SU-DHL-6 (cell line): ENCODE data around the gene RFWD3.

ENCODE experiments used
- H2AFZ ChIP-seq: fragments of 200-600 bp; sonication (generic); 2 replicates; pipeline ENCODE4 v1.6.1; 2014; ENCODE audit warnings: low read depth, mild to moderate bottlenecking, moderate library complexity, mixed read lengths, antibody characterized with exemption, low read length; ENCODE audit not compliant: severe bottlenecking
- H3F3A ChIP-seq: fragments of 200-600 bp; shearing (Covaris generic); 2 replicates; pipeline ENCODE4 v1.6.0; 2016; ENCODE audit warnings: antibody characterized with exemption, mild to moderate bottlenecking; ENCODE audit not compliant: insufficient read depth
- H3K27ac ChIP-seq: fragments of 200-600 bp; sonication (generic); 2 replicates; pipeline ENCODE4 v1.5.1; 2016; ENCODE audit warnings: low read depth, mild to moderate bottlenecking, low read length, moderate library complexity, mixed read lengths
- H3K27me3 ChIP-seq: fragments of 200-600 bp; sonication (generic), shearing (Covaris generic); 2 replicates; pipeline ENCODE4 v1.6.0; 2014; ENCODE audit warnings: mild to moderate bottlenecking, low read length
- H3K36me3 ChIP-seq: fragments of 200-600 bp; sonication (generic); 2 replicates; pipeline ENCODE4 v1.6.1; 2014; ENCODE audit warnings: mild to moderate bottlenecking, low read length, mixed read lengths
- H3K4me2 ChIP-seq: fragments of 300-600, 200-600 bp; shearing (Covaris generic), sonication (generic); 2 replicates; pipeline ENCODE4 v1.6.0; 2014; ENCODE audit warnings: low read length, low read depth, mild to moderate bottlenecking; ENCODE audit not compliant: poor library complexity, severe bottlenecking
- H3K4me3 ChIP-seq: fragments of 200-600 bp; sonication (generic); 2 replicates; pipeline ENCODE4 v1.5.1; 2014; ENCODE audit warnings: antibody characterized with exemption, low read length, mild to moderate bottlenecking, mixed read lengths; ENCODE audit not compliant: insufficient read depth, poor library complexity, severe bottlenecking
- H3K79me2 ChIP-seq: fragments of 200-600 bp; sonication (generic); 2 replicates; pipeline ENCODE4 v1.6.1; 2014; ENCODE audit warnings: mild to moderate bottlenecking, low read length, moderate library complexity; ENCODE audit not compliant: insufficient read depth
- H3K9ac ChIP-seq: fragments of 200-600 bp; sonication (generic); 2 replicates; pipeline ENCODE4 v1.7.0; 2014; ENCODE audit warnings: mild to moderate bottlenecking, low read length
- H3K9me2 ChIP-seq: fragments of 200-600 bp; sonication (generic); replicated peaks from 2 replicates; pipeline ENCODE4 v1.6.1; 2014; ENCODE audit warnings: low read length; ENCODE audit not compliant: insufficient read depth
- H3K9me3 ChIP-seq: fragments of 200-600 bp; sonication (generic); 2 replicates; pipeline ENCODE4 v1.6.1; 2014; ENCODE audit warnings: low read length, mixed read lengths; ENCODE audit not compliant: insufficient read depth
- H4K20me1 ChIP-seq: fragments of 200-600 bp; sonication (generic); 2 replicates; pipeline ENCODE4 v1.6.1; 2014; ENCODE audit warnings: low read depth, mild to moderate bottlenecking, antibody characterized with exemption, low read length, moderate library complexity, mixed read lengths
- CTCF ChIP-seq: fragments of 200-600 bp; sonication (generic); IDR thresholded peaks from one replicate; pipeline ENCODE4 v1.5.1; 2017; ENCODE audit warnings: antibody characterized with exemption, mild to moderate bottlenecking, low read length, moderate library complexity; ENCODE audit not compliant: insufficient read depth, poor library complexity, severe bottlenecking
- EZH2phosphoT487 ChIP-seq: fragments of 200-600 bp; sonication (generic), shearing (Covaris generic); conservative IDR thresholded peaks from 2 replicates; pipeline ENCODE4 v1.6.1; 2018; ENCODE audit warnings: mild to moderate bottlenecking, antibody characterized with exemption, low read length, moderate library complexity, mixed read lengths

Gene RFWD3

GRCh38 chr16:74575807-74576643, 90.7 kb downstream of the RFWD3 start:
- Histone ChIP-seq H3K27ac (no peak overlapping the region), H3K36me3 (no peaks in the 10 kb centered on the region), H3K27me3 (no peaks in the 10 kb centered on the region), H3K79me2 (peaks cover 22% of the 10 kb centered on the region), H3K4me3 (no peak overlapping the region), H2AFZ (no peak overlapping the region), H3K9ac (no peak overlapping the region), H3K4me2 (no peak overlapping the region), H4K20me1 (peaks cover under 1% of the 10 kb centered on the region; the same call in 1 of the 2 replicates), H3K9me2 (no peaks in the 10 kb centered on the region), H3F3A (no peaks in the 10 kb centered on the region), H3K9me3 (no peaks in the 10 kb centered on the region)
- no peak for TF ChIP-seq CTCF
- no peak for TF ChIP-seq EZH2phosphoT487

- no peak overlapping the region for H3K4me2 ChIP-seq
Measured at GRCh38 chr16:74575175-74575806, 91.4 kb downstream of the RFWD3 start.

GRCh38 chr16:74574146-74574545, 92.5 kb downstream of the RFWD3 start:
- Histone ChIP-seq H3K9me2 (no peaks in the 10 kb centered on the region), H3K9ac (no peak overlapping the region), H3K9me3 (no peaks in the 10 kb centered on the region), H3F3A (no peaks in the 10 kb centered on the region; the same call in 1 of the 2 replicates), H3K27me3 (no peaks in the 10 kb centered on the region), H3K36me3 (no peaks in the 10 kb centered on the region), H4K20me1 (no peaks in the 10 kb centered on the region; the same call in 1 of the 2 replicates), H3K27ac (no peak overlapping the region), H3K4me2 (no peak overlapping the region), H2AFZ (no peak overlapping the region), H3K4me3 (no peak overlapping the region), H3K79me2 (peaks cover 35% of the 10 kb centered on the region)
- no peak for TF ChIP-seq EZH2phosphoT487
- no peak for TF ChIP-seq CTCF

More at GRCh38 chr16:74575175-74575806, 91.4 kb downstream of the RFWD3 start:
- no peak for TF ChIP-seq EZH2phosphoT487
- no peak for TF ChIP-seq CTCF
- H4K20me1 ChIP-seq, result no peaks in the 10 kb centered on the region; the same call in 1 of the 2 replicates
- H2AFZ ChIP-seq, result no peak overlapping the region
- H3K9me3 ChIP-seq, result no peaks in the 10 kb centered on the region
- no peaks in the 10 kb centered on the region for H3K9me2 ChIP-seq
- H3K27me3 ChIP-seq, result no peaks in the 10 kb centered on the region
- no peaks in the 10 kb centered on the region; the same call in 1 of the 2 replicates for H3F3A ChIP-seq
- H3K9ac ChIP-seq, result no peak overlapping the region
- peaks cover 28% of the 10 kb centered on the region for H3K79me2 ChIP-seq
- no peak overlapping the region for H3K27ac ChIP-seq
- no peak overlapping the region for H3K4me3 ChIP-seq
- no peaks in the 10 kb centered on the region for H3K36me3 ChIP-seq
